GM13977 (cell line): ENCODE measurements around the gene CBY1.

Source experiments
- DNase-seq: peaks from one replicate; pipeline ENCODE4 v3.0.0; 2012; ENCODE audit warnings: low spot score
- in situ Hi-C: fragments of 300-500 bp; cut with MboI; formaldehyde crosslinking; loops from one replicate; pipeline ENCODE4 v1.12.0; 2022; ENCODE audit warnings: low sequenced_read_pairs, low pct_unique_long_range_greater_than_20kb, mixed read lengths, inconsistent platforms; ENCODE audit not compliant: unreplicated experiment
- TF ChIP-seq, protein P1 (sequence below): IDR thresholded peaks from 2 replicates; pipeline ENCODE4 v1.5.1; 2012; ENCODE audit warnings: mild to moderate bottlenecking, control low read depth; ENCODE audit not compliant: insufficient read depth; ENCODE audit errors: extremely low read depth, missing control alignments

CBY1 gene

DNA sequence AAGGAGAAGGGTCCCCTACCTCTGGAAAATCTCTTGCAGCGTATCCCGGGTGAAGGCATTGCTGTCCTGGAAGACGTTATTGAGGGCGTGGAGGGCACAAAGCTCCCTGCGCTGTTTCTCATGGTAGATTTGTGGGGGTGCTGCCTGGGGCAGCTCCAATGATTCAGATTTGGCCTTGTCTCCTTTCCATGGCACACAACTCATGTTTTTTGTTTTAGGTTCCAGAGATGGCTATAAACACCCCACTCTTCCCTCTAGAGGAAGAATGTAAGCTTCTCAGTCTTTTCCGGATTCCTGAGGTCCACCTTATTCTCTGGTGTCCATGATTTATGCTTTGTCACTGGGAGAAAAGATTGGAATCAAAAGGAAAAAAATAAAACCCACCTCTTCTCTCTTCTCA, 43.3 kb downstream of the CBY1 start:
- TF ChIP-seq, protein P1, sequence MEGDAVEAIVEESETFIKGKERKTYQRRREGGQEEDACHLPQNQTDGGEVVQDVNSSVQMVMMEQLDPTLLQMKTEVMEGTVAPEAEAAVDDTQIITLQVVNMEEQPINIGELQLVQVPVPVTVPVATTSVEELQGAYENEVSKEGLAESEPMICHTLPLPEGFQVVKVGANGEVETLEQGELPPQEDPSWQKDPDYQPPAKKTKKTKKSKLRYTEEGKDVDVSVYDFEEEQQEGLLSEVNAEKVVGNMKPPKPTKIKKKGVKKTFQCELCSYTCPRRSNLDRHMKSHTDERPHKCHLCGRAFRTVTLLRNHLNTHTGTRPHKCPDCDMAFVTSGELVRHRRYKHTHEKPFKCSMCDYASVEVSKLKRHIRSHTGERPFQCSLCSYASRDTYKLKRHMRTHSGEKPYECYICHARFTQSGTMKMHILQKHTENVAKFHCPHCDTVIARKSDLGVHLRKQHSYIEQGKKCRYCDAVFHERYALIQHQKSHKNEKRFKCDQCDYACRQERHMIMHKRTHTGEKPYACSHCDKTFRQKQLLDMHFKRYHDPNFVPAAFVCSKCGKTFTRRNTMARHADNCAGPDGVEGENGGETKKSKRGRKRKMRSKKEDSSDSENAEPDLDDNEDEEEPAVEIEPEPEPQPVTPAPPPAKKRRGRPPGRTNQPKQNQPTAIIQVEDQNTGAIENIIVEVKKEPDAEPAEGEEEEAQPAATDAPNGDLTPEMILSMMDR = no peak
- DNase-seq = no peak
- in situ Hi-C loops = no loop called here

DNA sequence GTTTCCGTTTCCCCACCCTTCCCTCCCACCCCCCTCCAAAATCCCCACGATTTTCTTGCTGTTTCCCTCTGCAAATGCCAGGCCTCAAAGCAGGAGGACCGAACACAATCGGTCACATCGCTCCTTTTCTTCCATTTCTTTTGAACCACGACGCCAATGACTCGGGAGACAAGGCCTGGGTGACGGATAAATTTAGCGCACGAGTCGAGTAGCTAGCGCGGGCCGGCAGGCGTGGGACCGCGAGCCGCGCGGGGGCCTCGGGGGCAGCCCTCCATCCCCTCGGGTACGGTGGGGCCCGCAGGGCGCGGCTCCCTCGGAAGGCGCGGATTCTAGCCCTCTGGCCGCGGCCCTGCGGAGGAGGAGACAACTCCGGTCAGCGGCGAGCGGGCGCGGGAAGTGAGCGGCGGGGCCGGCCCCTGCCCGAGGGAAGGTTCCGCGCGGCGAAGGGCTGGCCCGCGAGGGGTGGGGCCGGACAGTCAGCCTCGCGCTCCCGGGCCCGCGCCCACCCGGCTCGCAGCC, 43.9 kb downstream of the CBY1 start:
- DNase-seq = no peak
- in situ Hi-C loops = no loop called here
- TF ChIP-seq, protein P1 = no peak

DNA sequence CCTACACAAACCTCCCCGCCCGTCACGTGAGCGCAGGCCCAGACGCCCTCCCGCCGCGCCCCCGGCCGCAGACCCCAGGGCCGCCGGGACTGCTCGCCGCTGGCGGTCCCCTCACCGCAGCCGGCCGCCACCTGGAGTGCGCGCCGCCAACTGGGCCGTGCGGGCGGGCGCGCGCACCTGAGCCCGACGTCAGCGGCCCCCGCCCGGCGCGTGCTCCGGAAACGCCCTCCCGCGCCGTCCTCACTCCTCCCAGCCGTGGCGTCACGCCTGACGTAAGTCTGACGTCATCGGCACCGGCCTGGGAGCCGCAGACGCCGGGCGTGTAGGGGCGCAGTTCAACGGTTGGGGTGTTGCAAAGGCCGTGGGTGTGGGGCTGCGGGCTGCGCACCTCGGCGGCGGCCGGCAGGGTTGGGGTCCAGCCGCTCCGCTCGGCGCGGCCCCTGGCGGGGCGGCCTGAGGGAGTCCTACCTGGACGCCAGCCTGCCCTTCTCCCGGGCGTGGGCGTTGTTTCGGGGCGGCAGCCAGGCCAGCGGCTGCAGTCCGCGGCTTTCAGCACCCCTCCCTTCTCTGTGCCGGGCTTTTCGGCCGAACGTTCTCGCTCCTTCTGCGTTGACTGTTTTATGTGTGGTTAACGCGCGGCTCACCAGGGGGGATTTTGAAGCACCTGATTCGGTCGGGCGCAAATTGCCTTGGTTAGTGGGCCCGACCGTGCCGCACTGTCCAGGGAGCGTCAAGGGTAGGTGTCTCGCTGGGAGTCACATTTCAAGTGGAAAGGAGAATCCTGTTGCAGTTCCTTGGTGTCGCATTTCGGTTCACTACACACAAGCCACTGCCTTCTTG, 44.6 kb downstream of the CBY1 start, which contains the start of gene JOSD1:
JOSD1 (minus strand) TSS at position 155 of the 840 bp plus-strand sequence. CDS start 956 bp downstream, outside the sequence.
- in situ Hi-C loops = no loop called here
- TF ChIP-seq, protein P1 = no peak
- peak; percentile 97 for DNase-seq

DNA sequence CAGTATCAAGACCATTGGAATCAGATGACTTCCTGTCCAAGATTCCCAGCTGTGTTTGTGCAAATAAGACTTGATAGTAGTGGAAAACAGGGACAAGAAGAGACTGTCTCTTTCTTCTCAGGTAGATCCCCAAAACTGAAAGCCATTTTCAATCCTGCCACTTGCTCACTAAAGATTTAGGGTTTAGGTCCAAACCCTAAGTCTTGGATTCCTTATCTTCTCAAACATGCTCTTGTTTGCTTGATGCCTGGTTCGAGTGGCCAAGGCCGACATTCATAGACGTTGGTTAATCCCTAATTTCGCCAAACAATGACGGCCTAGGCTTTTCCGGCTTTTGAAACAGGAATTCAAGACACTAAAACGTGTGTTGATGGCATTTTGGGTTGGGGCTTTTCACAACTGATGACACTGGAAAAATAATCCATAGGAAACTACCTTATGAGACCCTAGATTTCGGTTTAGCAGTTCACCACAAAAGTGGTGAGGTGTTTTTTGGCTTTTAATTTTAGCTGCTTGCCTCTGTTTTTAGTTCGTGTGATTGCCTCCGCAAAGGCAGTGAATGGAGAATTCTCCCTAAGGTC, 48.3 kb downstream of the CBY1 start:
- in situ Hi-C loops = no loop called here
- TF ChIP-seq, protein P1 = no peak
- DNase-seq = no peak

DNA sequence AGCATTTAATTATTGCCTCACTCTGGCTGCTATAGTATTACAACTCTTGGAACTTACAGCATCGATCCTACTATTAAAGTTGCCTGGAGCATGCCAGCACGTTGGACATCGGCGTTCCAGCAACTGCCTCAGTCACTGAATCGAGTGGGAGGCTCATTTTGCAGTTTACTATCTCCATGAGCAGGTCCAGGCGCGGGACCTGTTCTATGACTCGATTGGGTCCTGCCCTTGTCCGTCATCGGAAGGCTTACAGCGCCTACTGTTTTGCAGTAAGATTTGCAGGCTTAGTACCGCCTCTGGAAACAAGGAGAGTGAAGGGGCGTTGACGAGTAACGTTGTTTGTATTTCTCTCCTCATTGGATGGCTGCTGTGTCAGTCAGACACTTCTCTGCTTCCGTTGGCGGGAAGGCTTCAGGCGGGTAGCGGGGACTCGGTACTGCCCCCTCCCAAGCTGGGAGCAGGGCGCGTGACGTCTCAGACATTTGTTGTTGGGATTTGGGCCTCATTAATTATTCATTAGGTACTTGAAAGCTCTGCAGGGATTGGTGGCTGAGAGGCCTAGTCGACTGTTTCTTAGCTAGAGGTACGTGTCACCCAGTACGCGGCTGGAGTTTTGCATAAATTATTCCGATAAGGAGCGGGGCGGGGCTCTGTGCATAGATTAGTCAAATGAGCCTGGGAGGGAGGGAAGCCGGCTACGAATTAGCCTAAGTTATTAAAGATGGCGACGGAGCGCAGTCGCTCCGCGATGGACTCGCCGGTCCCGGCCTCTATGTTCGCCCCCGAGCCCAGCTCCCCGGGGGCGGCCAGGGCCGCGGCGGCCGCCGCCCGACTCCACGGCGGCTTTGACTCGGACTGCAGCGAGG, 49.0 kb downstream of the CBY1 start, which contains the start of gene GTPBP1:
GTPBP1 (plus strand) TSS at position 710 of the 866 bp plus-strand sequence; CDS start at position 722, 12 bp downstream.
- TF ChIP-seq, protein P1 = no peak
- peak; percentile 98 for DNase-seq

DNA sequence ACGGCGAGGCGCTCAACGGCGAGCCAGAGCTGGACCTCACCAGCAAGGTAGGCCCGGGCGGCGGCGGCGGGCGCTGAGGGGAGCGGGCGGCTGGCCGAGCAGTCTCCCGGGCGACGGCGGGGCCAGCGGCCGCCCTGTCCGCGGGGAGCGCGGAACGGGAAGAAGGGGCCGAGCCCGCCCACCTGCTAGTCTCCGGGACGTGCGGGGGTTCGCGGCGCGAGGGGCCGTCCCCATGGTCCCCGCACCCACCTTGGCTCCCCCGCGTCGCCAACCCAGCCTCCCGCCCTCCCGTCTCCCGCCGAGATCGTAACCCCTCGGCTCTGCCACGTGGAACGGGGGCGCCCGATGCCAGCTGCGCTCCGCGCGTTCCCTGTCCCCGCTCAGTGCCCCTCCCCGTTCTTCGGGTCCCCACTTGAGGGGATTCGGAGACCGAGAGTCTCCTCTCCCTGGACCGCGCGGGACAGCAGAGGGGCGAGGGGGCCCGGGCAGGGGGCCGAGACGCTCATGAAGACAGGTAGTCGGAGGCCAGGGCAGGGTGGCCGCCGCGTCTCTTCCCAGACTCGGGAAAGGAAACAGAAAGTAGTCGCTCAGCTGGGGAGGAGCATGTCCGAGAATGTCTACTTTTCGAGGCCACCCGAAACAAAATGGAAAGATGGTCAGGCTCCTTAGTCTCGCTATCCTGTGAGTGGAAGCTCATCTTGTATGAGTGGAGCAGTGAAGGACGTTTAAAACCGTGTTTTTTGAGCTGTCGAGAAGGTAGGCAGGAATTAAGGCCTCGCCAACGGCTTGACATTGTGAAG, 49.9 kb downstream of the CBY1 start:
- no peak for DNase-seq
- TF ChIP-seq, protein P1 = no peak
- in situ Hi-C loops = no loop called here

More for the DNA sequence above, 49.0 kb downstream of the CBY1 start, which contains the start of gene GTPBP1:
- in situ Hi-C loops = no loop called here
